GM11168 (cell line): ENCODE results near the gene MTMR12.
"Not testable (repeated sequence)": the region's sequence is repeated elsewhere in the genome, so short reads cannot be mapped to it uniquely, and the experiment has no call there.

Experiments used
- in situ Hi-C: fragments of 300-500 bp; cut with MboI; formaldehyde crosslinking; loops from one replicate; pipeline ENCODE4 v1.12.0; 2022; ENCODE audit warnings: low sequenced_read_pairs; ENCODE audit not compliant: unreplicated experiment

The MTMR12 gene

GRCh38 chr5:32245742-32246141 is 67.0 kb downstream of the MTMR12 start:
- in situ Hi-C loops, result no loop called here

- in situ Hi-C loops, result no loop called here
Observed at GRCh38 chr5:32244017-32244416, 68.7 kb downstream of the MTMR12 start.

- in situ Hi-C loops, result no loop called here
Observed at GRCh38 chr5:32241034-32241783, 71.5 kb downstream of the MTMR12 start.

GRCh38 chr5:32239385-32239784 is 73.4 kb downstream of the MTMR12 start:
- in situ Hi-C loops, result no loop called here

- in situ Hi-C loops, result no loop called here
Observed at GRCh38 chr5:32233696-32234447, 78.9 kb downstream of the MTMR12 start.

GRCh38 chr5:32233220-32233695 is 79.5 kb downstream of the MTMR12 start:
- in situ Hi-C loops, result no loop called here

GRCh38 chr5:32232441-32233219 is 80.1 kb downstream of the MTMR12 start:
- in situ Hi-C loops, result no loop called here

- in situ Hi-C loops, result no loop called here
Observed at GRCh38 chr5:32231929-32232328, 80.8 kb downstream of the MTMR12 start.

GRCh38 chr5:32231241-32231640 is 81.5 kb downstream of the MTMR12 start:
- in situ Hi-C loops, result no loop called here

GRCh38 chr5:32230356-32231099 is 82.2 kb downstream of the MTMR12 start:
- in situ Hi-C loops, result no loop called here

GRCh38 chr5:32229586-32229985 is 83.2 kb downstream of the MTMR12 start:
- in situ Hi-C loops, result loop anchor here (5.0 kb wide), 1 partner anchor 98 kb away; no protein-coding TSS in a partner anchor

GRCh38 chr5:32228816-32229215 is 83.9 kb downstream of the MTMR12 start:
- in situ Hi-C loops, result loop anchor here (5.0 kb wide), 1 partner anchor 98 kb away; no protein-coding TSS in a partner anchor

GRCh38 chr5:32225445-32225844 is 87.3 kb downstream of the MTMR12 start:
- in situ Hi-C loops, result loop anchor here (5.0 kb wide), 1 partner anchor 102 kb away; no protein-coding TSS in a partner anchor

GRCh38 chr5:32223972-32224609 is 88.6 kb downstream of the MTMR12 start:
- in situ Hi-C loops, result no loop called here

- in situ Hi-C loops, result no loop called here
Observed at GRCh38 chr5:32222723-32223470, 89.8 kb downstream of the MTMR12 start.

- in situ Hi-C loops, result no loop called here
Observed at GRCh38 chr5:32217886-32218396, 94.8 kb downstream of the MTMR12 start.

- in situ Hi-C loops, result not testable (repeated sequence)
Observed at GRCh38 chr5:32214344-32214743, 98.4 kb downstream of the MTMR12 start.

- in situ Hi-C loops, result no loop called here
Observed at GRCh38 chr5:32210151-32210550, 102.6 kb downstream of the MTMR12 start.
